Measurements from ENCODE around the gene TMEM269. TPM values are rescaled to one million over a fixed set of nuclear protein-coding genes. Genes with fewer than 3 reads are reported as not detected.
A peak's percentile ranks its signal among the peaks of the same experiment; 100 is the strongest.
"Not testable (repeated sequence)": the region's sequence is repeated elsewhere in the genome, so short reads cannot be mapped to it uniquely, and the experiment has no call there.

Gene TMEM269
- total RNA-seq, 1 donor from 2014 or later: 0.52 TPM

DNA sequence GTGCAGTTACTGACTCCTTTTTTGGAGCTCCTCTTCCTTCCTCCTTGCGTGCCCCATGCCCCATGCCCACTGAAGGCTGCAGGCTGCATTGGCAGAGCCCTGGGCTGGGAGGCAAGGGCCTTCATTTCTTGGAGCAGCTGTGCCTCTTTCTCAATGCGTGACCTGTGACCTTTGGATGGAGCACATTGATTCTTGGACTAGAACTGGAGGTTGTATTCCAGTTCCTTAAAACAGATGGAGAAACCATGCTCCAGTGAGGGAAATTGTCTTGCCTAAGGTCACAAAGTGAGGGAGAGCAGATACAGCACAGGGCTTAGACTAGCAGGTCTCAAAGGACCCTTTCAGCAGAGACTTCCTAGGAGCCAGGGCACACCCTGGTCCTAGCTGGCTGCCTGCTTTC is 9.0 kb downstream of the TMEM269 start:
- Histone ChIP-seq H3K4me1 (ENCODE audit: control insufficient read depth in 3 of 3, insufficient read depth in 3 of 3, low read length in 3 of 3) (peaks cover 0 to 2% (median 0%) of the 10 kb centered on the region in 3 donors), H3K9me3 (ENCODE audit: control insufficient read depth in 3 of 3, low read length in 3 of 3) (no peaks in the 10 kb centered on the region), H3K4me3 (ENCODE audit: low read length in 3 of 3) (no peak overlapping the region), H3K27ac (ENCODE audit: low read depth, low read length) (no peak overlapping the region), H3K27me3 (ENCODE audit: control insufficient read depth in 3 of 3, insufficient read depth in 3 of 3, low read length in 3 of 3) (no peaks in the 10 kb centered on the region), H3K9ac (ENCODE audit: low read depth in 1 of 3, low read length in 3 of 3) (no peak overlapping the region), H3K36me3 (ENCODE audit: control insufficient read depth in 3 of 3, insufficient read depth in 3 of 3, low read length in 3 of 3) (no peaks in the 10 kb centered on the region)

DNA sequence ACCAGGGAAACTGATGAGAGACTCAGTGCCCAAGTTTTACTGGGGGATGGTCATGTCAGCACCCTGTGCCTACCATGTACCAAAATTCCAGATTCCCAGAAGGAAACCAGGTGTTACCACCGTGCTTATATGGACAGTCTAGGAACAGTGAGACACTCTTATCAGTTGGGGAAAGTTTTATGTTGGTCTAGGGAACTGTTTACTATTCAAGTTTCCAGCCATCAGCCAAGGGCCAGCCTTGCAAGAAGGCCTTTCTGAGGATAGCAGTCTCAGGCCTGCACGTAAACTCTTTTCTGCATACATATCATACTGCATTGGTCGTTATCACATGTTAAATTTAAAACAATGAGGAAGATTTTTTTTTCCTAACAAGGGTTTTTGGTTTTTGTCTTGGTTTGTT is 12.6 kb downstream of the TMEM269 start:
- H3K27ac ChIP-seq (ENCODE audit: low read depth, low read length): no peak overlapping the region
- H3K9ac ChIP-seq (ENCODE audit: low read depth in 1 of 3, low read length in 3 of 3): no peak overlapping the region

DNA sequence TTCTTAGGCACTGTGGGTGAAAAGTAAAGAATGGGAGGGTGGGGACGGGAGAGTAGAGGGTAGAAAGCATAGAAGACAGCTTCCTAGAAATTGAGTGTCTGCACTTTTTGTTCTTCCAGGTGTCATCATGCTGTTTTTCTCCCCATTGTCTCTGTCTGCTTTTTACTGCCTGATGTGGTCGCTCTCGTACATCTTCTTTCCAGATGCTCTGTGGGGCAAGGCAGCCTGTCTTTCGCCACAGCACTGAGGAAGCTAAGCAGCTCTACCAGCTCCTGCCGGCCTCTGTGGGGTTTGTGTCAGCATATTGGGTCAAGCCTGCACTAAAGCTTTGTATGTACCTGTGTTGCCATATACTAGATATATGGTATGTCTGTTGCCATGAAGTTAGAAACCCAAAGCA is 13.2 kb downstream of the TMEM269 start:
- Histone ChIP-seq H3K36me3 (ENCODE audit: control insufficient read depth in 3 of 3, insufficient read depth in 3 of 3, low read length in 3 of 3) (no peaks in the 10 kb centered on the region), H3K4me3 (ENCODE audit: low read length in 3 of 3) (no peak overlapping the region), H3K9ac (ENCODE audit: low read depth in 1 of 3, low read length in 3 of 3) (no peak overlapping the region), H3K27ac (ENCODE audit: low read depth, low read length) (no peak overlapping the region), H3K4me1 (ENCODE audit: control insufficient read depth in 3 of 3, insufficient read depth in 3 of 3, low read length in 3 of 3) (peaks cover 0 to 2% (median 0%) of the 10 kb centered on the region in 3 donors), H3K9me3 (ENCODE audit: control insufficient read depth in 3 of 3, low read length in 3 of 3) (no peaks in the 10 kb centered on the region), H3K27me3 (ENCODE audit: control insufficient read depth in 3 of 3, insufficient read depth in 3 of 3, low read length in 3 of 3) (no peaks in the 10 kb centered on the region)

More for the DNA sequence above, 12.6 kb downstream of the TMEM269 start:
- no peak overlapping the region for H3K4me3 ChIP-seq (ENCODE audit: low read length in 3 of 3)
- no peaks in the 10 kb centered on the region for H3K36me3 ChIP-seq (ENCODE audit: control insufficient read depth in 3 of 3, insufficient read depth in 3 of 3, low read length in 3 of 3)
- peaks cover 0 to 2% (median 0%) of the 10 kb centered on the region in 3 donors for H3K4me1 ChIP-seq (ENCODE audit: control insufficient read depth in 3 of 3, insufficient read depth in 3 of 3, low read length in 3 of 3)
- no peaks in the 10 kb centered on the region for H3K9me3 ChIP-seq (ENCODE audit: control insufficient read depth in 3 of 3, low read length in 3 of 3)
- H3K27me3 ChIP-seq (ENCODE audit: control insufficient read depth in 3 of 3, insufficient read depth in 3 of 3, low read length in 3 of 3): no peaks in the 10 kb centered on the region

DNA sequence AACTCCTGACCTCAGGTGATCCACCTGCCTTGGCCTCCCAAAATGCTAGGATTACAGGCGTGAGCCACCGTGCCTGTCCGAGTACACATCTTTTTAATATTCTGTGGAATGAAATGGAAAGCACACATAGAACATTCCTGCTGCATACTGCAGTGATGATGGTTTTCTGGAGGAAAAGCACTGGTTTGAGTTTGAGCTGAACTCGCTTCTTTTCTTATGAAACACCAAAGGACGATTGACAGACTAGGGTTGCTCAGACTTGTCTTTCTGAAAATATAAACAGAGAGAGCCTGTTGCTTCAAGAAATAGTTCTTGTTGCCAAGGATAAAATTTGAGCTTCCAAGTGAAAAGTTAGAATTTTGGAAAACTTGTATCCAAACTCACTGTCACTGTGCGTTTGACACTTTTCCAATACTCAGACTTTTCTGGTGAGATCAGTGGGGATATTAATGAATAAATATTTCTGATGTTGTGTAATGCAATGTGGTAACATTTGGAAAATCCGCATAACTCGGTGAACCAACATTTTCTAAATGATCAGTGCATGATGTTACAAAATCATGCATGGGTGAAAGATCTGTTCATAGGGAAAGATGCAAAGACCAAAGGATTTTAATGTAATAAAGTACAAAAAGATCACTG is 17.2 kb downstream of the TMEM269 start:
- Histone ChIP-seq H3K4me1 (ENCODE audit: control insufficient read depth in 3 of 3, insufficient read depth in 3 of 3, low read length in 3 of 3) (no peaks in the 10 kb centered on the region), H3K27me3 (ENCODE audit: control insufficient read depth in 3 of 3, insufficient read depth in 3 of 3, low read length in 3 of 3) (no peaks in the 10 kb centered on the region), H3K9me3 (ENCODE audit: control insufficient read depth in 3 of 3, low read length in 3 of 3) (no peaks in the 10 kb centered on the region), H3K4me3 (ENCODE audit: low read length in 3 of 3) (no peak overlapping the region), H3K27ac (ENCODE audit: low read depth, low read length) (no peak overlapping the region), H3K36me3 (ENCODE audit: control insufficient read depth in 3 of 3, insufficient read depth in 3 of 3, low read length in 3 of 3) (no peaks in the 10 kb centered on the region), H3K9ac (ENCODE audit: low read depth in 1 of 3, low read length in 3 of 3) (no peak overlapping the region)

DNA sequence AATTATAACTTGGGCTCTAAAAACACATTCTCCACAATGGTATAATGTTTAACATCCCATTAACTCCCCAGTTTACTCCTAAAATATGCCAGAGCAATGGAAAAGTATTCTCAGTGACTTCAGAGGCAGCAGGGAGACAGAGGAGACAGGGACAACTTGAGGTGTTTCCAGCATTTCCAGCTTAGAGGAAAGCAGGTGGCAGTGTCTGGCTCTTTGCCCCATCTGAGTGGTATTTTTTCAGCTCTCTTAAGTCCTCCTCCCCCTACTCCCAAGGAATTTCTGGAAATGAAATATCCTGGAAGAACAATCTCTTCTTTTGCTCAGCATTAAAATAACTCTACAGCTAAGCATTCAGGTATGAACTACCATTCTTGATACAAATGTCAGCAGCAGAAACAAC is 21.4 kb downstream of the TMEM269 start:
- Histone ChIP-seq H3K4me3 (ENCODE audit: low read length in 3 of 3) (no peak overlapping the region), H3K27me3 (ENCODE audit: control insufficient read depth in 3 of 3, insufficient read depth in 3 of 3, low read length in 3 of 3) (no peaks in the 10 kb centered on the region), H3K36me3 (ENCODE audit: control insufficient read depth in 3 of 3, insufficient read depth in 3 of 3, low read length in 3 of 3) (peaks cover 3 to 8% (median 3%) of the 10 kb centered on the region in 3 donors), H3K9me3 (ENCODE audit: control insufficient read depth in 3 of 3, low read length in 3 of 3) (no peaks in the 10 kb centered on the region), H3K27ac (ENCODE audit: low read depth, low read length) (no peak overlapping the region), H3K4me1 (ENCODE audit: control insufficient read depth in 3 of 3, insufficient read depth in 3 of 3, low read length in 3 of 3) (no peaks in the 10 kb centered on the region), H3K9ac (ENCODE audit: low read depth in 1 of 3, low read length in 3 of 3) (no peak overlapping the region)

DNA sequence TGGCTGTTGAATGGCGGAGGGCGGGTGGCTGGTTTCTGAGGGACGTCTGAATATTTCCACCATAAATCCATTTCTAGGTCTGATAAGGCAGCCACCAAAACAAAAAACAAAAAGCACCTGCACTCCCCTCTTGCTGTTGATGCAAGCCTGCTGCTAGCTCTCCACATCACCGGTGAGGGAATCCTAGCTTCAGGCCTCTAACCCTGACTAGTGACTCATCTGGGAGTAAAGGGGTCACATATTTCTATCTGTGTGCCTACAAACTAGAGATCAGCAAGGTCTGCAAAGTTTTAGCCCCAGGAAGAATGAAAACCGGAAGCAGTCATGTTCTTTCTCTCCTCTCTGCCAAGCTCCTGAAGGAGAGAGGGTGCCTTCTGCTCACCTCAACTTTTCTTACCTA is 21.8 kb downstream of the TMEM269 start:
- H3K4me1 ChIP-seq (ENCODE audit: control insufficient read depth in 3 of 3, insufficient read depth in 3 of 3, low read length in 3 of 3): no peaks in the 10 kb centered on the region
- H3K36me3 ChIP-seq (ENCODE audit: control insufficient read depth in 3 of 3, insufficient read depth in 3 of 3, low read length in 3 of 3): peaks cover 3 to 11% (median 3%) of the 10 kb centered on the region in 3 donors
- H3K9me3 ChIP-seq (ENCODE audit: control insufficient read depth in 3 of 3, low read length in 3 of 3): no peaks in the 10 kb centered on the region
- no peak overlapping the region for H3K27ac ChIP-seq (ENCODE audit: low read depth, low read length)
- H3K9ac ChIP-seq (ENCODE audit: low read depth in 1 of 3, low read length in 3 of 3): no peak overlapping the region
- H3K27me3 ChIP-seq (ENCODE audit: control insufficient read depth in 3 of 3, insufficient read depth in 3 of 3, low read length in 3 of 3): no peaks in the 10 kb centered on the region
- H3K4me3 ChIP-seq (ENCODE audit: low read length in 3 of 3): no peak overlapping the region

DNA sequence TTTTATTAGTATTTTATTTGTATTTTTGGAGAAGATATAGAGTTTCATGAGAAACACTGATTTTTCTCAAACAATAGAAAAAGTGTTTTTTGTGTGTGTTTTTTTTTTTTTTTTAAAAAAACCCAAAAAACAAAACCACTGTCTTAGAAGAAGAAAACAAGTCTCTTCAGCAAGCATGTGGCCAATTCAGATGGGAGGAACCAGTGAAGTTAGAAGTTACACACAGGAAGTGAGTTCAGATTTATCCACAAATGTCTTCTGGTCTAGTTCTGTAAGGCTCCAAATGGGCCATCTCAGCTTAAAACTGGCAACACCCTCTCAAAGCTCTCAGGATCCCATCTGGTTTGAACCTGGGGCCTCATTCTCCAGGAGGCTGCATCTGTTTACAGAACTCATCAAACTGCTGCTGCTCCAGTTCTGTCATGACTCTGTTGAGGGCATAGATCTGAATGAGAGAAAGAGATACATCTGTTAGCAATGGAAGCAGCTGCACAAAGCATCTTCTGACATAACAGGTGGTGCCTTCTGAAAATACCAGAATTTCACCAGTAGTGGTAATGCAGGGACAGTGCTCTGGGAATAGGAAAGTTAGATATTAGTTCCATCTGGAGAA is 22.4 kb downstream of the TMEM269 start:
- Histone ChIP-seq H3K4me1 (ENCODE audit: control insufficient read depth in 3 of 3, insufficient read depth in 3 of 3, low read length in 3 of 3) (no peaks in the 10 kb centered on the region), H3K27ac (ENCODE audit: low read depth, low read length) (no peak overlapping the region), H3K36me3 (ENCODE audit: control insufficient read depth in 3 of 3, insufficient read depth in 3 of 3, low read length in 3 of 3) (peaks cover 3 to 11% (median 3%) of the 10 kb centered on the region in 3 donors), H3K27me3 (ENCODE audit: control insufficient read depth in 3 of 3, insufficient read depth in 3 of 3, low read length in 3 of 3) (no peaks in the 10 kb centered on the region), H3K9ac (ENCODE audit: low read depth in 1 of 3, low read length in 3 of 3) (no peak overlapping the region), H3K4me3 (ENCODE audit: low read length in 3 of 3) (no peak overlapping the region), H3K9me3 (ENCODE audit: control insufficient read depth in 3 of 3, low read length in 3 of 3) (no peaks in the 10 kb centered on the region)

DNA sequence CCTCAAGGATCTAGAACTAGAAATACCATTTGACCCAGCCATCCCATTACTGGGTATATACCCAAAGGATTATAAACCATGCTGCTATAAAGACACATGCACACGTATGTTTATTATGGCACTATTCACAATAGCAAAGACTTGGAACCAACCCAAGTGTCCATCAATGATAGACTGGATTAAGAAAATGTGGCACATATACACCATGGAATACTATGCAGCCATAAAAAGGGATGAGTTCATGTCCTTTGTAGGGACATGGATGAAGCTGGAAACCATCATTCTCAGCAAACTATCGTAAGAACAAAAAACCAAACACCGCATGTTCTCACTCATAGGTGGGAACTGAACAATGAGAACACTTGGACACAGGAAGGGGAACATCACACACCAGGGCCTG is 30.0 kb downstream of the TMEM269 start:
- peaks cover 9 to 17% (median 10%) of the 10 kb centered on the region in 3 donors for H3K4me1 ChIP-seq (ENCODE audit: control insufficient read depth in 3 of 3, insufficient read depth in 3 of 3, low read length in 3 of 3)
- H3K9me3 ChIP-seq (ENCODE audit: control insufficient read depth in 3 of 3, low read length in 3 of 3); H3K36me3 ChIP-seq (ENCODE audit: control insufficient read depth in 3 of 3, insufficient read depth in 3 of 3, low read length in 3 of 3); H3K27ac ChIP-seq (ENCODE audit: low read depth, low read length); H3K4me3 ChIP-seq (ENCODE audit: low read length in 3 of 3); H3K9ac ChIP-seq (ENCODE audit: low read depth in 1 of 3, low read length in 3 of 3); H3K27me3 ChIP-seq (ENCODE audit: control insufficient read depth in 3 of 3, insufficient read depth in 3 of 3, low read length in 3 of 3): not testable (repeated sequence)

DNA sequence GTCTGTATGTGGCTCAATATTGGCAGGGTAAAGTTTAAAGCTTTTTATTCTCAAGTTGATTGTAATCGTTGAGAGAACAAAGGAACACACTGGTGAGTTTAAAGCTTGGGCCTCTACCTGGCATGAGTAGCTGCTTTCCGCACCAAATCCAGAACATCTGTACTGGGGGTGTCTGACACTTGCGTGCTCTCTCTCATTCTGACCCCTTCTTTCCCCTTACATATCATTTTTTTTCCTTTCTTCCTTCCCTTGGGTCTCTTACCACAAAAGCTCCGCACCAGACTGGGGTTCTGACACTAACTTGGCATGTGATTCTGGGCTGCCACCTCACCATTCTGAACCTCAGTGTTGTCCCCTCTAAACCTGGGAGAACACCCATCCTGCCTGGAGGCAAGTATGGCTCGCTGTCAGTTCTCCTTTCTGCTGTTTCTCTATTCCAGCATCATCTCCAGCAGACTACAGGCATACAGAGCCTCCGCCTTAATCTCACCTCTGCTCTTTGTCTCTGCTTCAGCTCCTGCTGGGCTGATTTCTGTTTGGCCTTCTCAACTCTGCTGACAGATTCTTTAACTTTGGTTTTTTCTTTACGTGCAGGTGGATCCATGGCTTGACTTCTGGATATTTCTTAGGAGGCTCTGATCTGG is 31.3 kb downstream of the TMEM269 start:
- Histone ChIP-seq H3K36me3 (ENCODE audit: control insufficient read depth in 3 of 3, insufficient read depth in 3 of 3, low read length in 3 of 3) (peaks cover 0 to 5% (median 3%) of the 10 kb centered on the region in 3 donors), H3K9ac (ENCODE audit: low read depth in 1 of 3, low read length in 3 of 3) (peak overlapping the region; percentile 86 to 98 (median 86)), H3K4me1 (ENCODE audit: control insufficient read depth in 3 of 3, insufficient read depth in 3 of 3, low read length in 3 of 3) (peaks cover 9 to 17% (median 10%) of the 10 kb centered on the region in 3 donors), H3K27ac (ENCODE audit: low read depth, low read length) (peak overlapping the region; percentile 94), H3K9me3 (ENCODE audit: control insufficient read depth in 3 of 3, low read length in 3 of 3) (no peaks in the 10 kb centered on the region), H3K4me3 (ENCODE audit: low read length in 3 of 3) (peak overlapping the region; percentile 88 to 95 (median 92)), H3K27me3 (ENCODE audit: control insufficient read depth in 3 of 3, insufficient read depth in 3 of 3, low read length in 3 of 3) (no peaks in the 10 kb centered on the region)
